Stomach (tissue), 4 donors: ENCODE measurements around the gene PTK6.

ENCODE experiments used
- POLR2AphosphoS5 ChIP-seq, 3 donors: sonication (generic); formaldehyde crosslinking; IDR thresholded peaks; one replicate each; pipeline ENCODE4 v1.6.1; 2016; ENCODE audit warnings: antibody characterized with exemption in 3 of 3
- TF ChIP-seq, protein P1 (sequence below), 7 experiments: fragments of 450-650 bp in 4 of 7; fragments of 200-600 bp in 3 of 7; sonication (generic) in 3 of 7; IDR thresholded peaks; one replicate each; pipeline ENCODE4 v1.5.1; 2016 to 2019; ENCODE audit warnings: antibody characterized with exemption in 7 of 7, control low read depth in 2 of 7, mild to moderate bottlenecking in 1 of 7

GRCh38 chr20:63539092-63539430 lies 1.9 kb upstream of the PTK6 start:
- TF ChIP-seq, protein P1, sequence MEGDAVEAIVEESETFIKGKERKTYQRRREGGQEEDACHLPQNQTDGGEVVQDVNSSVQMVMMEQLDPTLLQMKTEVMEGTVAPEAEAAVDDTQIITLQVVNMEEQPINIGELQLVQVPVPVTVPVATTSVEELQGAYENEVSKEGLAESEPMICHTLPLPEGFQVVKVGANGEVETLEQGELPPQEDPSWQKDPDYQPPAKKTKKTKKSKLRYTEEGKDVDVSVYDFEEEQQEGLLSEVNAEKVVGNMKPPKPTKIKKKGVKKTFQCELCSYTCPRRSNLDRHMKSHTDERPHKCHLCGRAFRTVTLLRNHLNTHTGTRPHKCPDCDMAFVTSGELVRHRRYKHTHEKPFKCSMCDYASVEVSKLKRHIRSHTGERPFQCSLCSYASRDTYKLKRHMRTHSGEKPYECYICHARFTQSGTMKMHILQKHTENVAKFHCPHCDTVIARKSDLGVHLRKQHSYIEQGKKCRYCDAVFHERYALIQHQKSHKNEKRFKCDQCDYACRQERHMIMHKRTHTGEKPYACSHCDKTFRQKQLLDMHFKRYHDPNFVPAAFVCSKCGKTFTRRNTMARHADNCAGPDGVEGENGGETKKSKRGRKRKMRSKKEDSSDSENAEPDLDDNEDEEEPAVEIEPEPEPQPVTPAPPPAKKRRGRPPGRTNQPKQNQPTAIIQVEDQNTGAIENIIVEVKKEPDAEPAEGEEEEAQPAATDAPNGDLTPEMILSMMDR (IDR thresholded peaks at IDR 0.05) = no peak
- TF ChIP-seq POLR2AphosphoS5 (IDR thresholded peaks at IDR 0.05) = no peak
